HuH-7.5 (cell line): ENCODE measurements around the gene ADSL.
"Not testable (repeated sequence)": the region's sequence is repeated elsewhere in the genome, so short reads cannot be mapped to it uniquely, and the experiment has no call there.

Experiments used
- DNase-seq: peaks from one replicate; pipeline ENCODE4 v3.0.0; 2011; ENCODE audit warnings: low spot score

Gene ADSL

DNA sequence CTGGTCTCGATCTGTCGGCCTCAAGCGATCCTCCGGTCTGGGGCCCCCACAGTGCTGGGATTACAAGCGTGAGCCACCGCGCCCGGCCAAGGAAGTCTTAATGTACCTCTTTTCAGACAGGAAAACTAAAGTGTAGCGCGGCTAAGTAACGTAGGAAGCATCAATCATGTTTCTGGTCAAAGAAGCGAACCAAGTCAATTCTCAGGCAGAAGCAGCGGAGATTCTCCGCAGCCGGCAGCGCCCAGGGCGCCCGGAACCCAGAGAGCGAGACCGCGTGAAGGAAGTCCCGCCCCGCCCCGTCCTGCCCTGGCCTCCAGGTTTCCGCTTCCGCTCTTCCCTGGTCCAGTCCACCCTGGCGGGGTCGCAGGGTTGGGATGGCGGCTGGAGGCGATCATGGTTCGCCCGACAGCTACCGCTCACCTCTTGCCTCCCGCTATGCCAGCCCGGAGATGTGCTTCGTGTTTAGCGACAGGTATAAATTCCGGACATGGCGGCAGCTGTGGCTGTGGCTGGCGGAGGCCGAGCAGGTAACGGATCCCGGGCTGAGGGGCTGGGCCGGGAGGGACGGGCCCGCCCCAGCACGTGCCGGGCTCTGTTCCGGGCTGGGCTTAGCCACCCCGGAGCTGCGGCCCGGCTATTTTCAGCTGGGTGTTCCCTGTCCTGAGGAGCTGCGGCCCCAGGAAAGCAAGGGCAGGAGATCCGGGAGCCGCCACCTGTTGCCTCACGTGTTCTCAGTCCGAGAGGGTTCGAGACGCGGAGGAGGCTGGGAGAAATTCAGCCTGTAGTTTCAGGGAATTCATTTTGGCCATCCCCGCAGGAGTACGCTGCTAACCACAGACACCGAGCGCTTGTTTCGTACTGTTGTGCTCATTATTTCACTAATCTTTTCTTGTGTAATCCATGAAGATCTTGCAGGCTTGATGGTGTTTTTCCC lies at the start of gene ADSL:
Gene ADSL (plus strand): TSS at position 316 of the 934 bp plus-strand sequence. CDS start 59 bp downstream, at position 375.
- DNase-seq: peak; percentile 77

DNA sequence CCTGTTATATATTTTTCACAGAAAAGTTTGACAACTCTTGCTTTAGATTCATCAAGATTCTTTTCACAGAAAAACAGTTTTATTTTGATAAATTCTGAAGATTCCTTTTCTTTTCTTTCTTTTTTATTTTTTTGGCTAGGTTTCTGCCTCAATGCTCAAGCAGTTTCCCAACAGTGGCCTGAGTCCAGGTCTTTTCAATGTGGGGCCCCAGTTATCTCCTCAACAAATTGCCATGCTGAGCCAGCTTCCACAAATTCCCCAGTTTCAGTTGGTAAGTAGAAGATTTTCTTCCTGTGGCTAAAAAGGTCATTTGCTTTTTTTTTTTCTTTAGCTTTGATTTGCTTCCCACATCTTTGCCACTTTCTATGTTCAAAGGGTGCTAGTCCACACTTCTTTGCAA lies 46.0 kb upstream of the ADSL start:
- no peak for DNase-seq

DNA sequence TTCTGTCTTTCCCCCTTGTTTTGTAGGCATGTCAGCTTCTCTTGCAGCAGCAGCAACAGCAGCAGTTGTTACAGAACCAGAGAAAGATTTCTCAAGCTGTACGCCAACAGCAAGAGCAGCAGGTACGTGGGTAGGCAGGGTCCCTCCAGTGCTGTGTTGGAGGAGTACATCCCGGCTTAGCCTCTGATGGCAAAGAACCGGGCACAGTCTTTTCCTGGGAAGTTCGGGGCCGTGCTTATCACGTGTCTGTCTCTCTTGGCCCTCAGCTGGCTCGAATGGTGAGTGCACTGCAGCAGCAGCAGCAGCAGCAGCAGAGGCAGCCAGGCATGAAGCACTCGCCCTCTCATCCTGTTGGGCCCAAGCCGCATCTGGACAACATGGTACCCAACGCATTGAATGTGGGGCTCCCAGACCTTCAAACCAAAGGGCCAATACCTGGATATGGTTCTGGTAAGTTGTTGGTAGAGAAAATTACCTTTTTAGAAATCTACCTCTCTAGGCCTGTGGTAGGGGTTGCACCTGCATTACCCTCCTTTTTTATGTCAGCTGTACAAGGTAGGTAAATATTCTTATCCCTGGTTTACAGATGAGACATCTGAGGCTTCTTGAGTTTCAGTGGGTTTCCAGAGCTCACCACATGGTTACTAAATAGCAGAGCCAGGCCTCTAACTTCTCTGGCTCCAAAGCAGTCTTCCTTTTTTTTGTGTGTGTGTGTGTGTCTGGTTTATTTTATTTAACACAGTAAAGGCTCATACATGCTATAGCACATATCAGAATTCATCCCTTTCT lies 45.2 kb upstream of the ADSL start:
- no peak for DNase-seq

DNA sequence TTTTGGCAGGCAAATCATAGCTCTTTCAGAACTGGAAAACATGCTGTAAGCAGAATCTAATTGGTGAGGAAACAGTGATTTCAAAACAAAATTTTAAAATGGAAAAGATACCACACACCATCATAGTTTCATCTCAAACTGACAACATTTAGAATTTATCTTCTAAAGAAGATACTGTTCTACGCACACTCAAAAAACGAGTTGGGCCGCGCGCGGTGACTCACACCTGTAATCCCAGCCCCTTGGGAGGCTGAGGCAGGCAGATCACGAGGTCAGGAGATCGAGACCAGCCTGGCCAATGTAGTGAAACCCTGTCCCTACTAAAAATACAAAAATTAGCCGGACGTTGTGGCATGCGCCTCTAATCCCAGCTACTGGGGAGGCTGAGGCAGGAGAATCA lies 44.2 kb upstream of the ADSL start:
- DNase-seq: no peak

DNA sequence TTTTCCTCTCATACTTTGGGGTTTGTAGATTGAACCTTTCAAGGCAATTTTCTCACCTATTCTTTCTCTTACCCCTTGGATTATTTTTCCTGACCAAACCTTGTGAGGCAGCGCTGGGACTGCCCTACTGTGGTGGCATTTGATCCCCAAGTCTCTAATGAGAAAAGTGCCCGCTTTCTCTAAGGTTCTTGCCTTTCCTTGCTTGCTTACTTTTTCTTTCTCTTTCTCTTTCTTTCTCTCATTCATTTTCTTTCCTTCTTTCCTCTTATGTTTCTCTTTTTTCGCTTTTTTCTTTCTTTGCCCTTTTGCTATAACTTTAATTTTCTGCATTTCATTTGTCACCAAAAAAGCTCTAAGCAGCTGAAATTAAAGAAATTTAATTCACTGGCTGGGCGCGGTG lies 40.7 kb upstream of the ADSL start:
- DNase-seq: no peak

DNA sequence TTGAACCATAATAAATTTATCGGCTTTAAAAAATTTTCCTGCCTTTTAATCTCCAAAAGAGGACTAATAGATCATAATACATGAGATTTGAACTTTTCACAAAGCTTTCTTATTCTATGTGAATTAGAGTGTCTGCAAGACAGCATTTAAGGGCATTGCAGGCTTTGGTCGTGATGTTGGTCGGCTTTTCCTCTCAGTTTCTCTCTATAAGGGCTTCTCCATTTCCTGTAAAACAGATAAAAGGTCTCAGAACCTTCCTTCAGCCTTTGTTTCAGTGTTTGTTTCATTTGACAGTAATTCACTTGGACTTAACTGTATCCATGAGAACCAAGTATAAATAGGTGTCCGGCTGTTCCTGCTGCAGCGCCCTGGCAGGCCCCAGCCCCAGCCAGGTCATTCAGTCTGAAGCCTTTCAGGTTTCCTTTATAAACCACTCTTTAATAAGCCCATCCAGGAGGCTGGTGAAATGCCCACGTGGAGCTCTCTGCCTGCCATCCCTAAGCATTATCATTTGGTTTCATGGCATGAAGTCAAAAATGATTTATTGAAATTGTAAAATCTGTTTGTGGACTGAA lies 37.2 kb upstream of the ADSL start:
- no peak for DNase-seq

DNA sequence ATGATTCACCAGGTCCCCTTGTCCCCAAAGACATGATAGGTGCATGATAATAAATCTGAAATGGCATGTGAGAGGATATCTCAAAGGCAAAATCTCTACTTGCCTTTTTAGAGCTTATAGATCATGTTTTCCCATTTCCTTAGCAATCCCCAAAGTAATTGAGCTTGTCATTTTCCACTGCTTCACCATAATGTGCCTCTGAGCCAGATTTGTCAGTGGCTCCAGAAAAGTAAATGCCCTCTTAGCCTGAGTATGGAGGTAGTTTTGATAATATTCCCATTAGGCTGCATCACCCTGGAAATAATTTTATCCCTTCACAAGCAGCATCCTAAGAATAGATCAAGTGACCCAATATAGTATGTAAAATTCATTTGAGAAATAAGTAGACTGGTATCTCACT lies 36.7 kb upstream of the ADSL start:
- no peak for DNase-seq

DNA sequence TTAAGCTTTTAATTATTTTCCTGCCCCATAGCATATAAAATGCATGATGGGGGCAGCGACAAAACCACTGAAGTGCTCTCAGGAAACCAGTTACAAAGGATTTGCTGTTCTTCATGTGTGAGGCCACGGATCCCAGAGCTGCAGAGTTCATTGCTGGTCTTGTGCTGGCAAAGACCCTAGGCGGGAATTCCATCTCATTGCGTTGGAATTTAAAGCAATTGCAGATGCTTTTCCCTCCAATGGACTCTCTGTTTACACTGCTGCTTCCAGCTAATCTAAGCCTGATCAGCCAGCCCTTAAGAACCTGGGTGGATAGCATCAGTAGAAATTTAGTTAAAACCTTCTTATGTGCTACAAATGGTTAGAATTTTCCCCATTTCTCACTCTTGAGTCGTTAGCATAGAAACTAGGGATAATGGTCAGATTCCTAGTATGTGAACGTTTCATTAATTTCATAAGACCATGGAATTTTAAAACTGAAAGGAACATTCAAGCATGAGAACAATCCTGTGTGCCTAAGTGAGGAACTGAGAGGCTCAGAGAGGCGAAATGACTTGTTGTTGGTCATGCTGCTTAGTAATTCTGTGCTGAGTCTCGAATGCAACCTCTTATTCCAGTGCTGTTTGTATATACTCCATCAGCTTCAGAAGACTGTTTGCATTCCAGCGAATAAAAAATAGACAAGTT lies 36.1 kb upstream of the ADSL start:
- no peak for DNase-seq

DNA sequence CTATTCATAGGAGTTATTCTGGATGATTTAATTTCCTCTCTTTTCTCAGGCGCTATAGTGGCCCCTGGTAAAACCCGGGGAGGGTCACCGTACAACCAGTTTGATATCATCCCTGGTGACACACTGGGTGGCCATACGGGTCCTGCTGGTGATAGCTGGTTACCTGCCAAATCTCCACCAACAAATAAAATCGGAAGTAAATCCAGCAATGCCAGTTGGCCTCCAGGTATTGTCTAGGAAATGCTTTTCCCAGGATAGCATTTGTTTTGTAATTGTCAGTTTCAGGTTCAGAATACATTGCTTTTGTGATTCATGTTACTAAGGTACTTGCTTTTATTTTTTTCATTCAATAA lies 35.6 kb upstream of the ADSL start:
- DNase-seq: no peak

DNA sequence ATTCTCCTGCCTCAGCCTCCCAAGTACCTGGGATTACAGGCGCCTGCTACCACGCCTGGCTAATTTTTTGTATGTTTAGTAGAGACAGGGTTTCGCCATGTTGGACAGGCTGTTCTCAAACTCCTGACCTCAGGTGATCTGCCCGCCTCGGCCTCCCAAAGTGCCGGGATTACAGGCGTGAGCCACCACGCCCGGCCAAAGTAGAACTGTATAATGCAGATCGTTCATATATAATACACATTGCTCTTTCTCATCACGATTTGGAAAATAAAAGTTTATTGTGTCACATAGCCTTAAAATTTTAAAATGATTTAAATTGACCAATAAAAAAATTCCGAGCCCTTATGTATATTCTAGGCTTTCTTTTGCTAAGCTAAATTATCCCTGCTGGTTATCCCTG lies 34.7 kb upstream of the ADSL start:
- not testable (repeated sequence) for DNase-seq

DNA sequence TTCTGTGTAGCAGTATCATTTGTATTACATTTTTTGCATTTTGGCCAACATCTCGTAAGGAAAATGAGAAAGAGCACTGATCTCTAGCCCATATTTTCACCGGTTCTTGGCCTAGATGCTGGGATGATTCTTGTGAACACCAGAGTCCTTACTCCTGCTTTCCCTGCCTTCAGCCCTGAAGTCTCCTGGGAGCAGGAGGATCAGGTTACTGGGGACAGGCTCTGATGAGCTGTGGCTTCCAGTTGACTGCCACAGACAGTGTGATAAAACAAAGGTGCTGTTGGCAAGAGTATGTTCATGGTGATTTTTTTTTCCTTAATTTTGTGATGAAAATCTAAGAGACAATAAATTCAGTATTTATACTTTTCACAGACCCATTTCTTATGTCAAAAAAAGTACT lies 34.2 kb upstream of the ADSL start:
- no peak for DNase-seq

DNA sequence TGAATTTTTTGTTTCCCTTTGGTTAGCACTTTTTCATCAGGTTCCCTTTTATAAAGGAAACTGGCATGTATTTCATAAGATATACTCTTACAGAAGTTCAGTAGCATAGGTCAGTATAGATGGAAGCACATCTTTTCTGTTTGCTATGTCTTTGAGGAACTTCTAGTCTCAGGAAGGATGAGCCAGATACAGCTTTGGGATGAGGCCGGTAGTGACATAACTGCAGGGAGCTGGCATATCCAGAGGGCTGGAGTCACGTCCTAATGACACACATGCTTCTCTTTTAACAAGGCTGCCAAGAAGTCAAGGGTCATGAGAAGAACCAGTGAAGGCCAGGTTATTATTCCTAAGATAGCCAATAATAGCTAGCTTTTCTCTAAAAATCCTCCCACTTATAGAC lies 33.3 kb upstream of the ADSL start:
- DNase-seq: no peak

DNA sequence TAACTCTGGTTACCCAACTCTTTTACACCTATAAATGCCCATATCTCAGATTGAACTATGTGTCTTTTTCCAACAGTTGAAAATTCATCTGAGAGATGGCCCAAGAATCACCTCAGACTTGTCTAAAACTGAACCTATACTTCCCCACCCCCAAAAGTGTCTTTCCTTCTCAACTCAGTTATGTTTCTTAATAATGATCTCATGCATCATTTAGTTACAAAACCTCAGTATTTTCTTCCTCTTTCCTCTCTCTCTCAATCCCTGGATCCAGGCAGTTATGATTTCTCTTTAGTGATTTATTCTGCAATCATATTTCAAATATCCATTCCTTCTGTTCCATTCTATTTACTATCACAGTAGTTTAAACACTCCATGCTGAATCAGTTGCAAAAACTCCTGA lies 32.3 kb upstream of the ADSL start:
- no peak for DNase-seq

DNA sequence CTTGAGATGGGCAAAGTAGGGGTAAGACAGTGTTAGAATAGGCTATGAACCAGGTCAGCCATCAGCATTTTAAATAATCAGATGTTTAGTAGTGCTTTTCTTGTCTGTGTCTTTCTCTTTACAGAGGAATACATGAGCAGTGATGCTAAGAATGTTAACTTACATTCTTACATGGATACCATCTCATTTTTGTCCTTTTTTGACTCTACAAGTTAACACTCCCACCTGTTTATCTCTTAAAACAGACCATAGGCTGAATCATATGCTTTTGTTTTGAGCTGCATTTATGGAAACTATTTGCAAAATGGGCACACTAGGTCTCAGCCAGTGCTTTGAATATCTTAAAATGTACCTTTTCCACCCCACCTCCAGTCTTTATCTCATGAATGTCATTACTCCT lies 25.6 kb upstream of the ADSL start:
- DNase-seq: no peak

DNA sequence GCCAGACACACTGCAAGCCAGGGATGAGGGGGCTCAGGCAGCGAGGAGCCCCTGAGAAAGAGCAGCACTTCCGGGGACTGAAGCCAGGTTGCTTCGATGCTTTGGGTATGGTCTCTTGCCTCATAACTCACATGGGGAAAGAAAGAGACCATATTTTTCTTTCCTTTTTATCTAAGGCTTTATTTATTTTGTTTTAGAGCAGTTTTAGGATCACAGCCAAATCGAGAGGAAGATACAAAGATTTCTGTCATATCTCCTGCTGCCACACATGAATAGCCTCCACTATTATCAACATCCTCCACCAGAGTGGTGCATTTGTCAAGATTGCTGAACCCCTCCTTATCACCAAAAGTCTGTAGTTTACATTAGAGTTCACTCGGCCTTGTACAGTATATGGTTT lies 24.3 kb upstream of the ADSL start:
- DNase-seq: no peak

DNA sequence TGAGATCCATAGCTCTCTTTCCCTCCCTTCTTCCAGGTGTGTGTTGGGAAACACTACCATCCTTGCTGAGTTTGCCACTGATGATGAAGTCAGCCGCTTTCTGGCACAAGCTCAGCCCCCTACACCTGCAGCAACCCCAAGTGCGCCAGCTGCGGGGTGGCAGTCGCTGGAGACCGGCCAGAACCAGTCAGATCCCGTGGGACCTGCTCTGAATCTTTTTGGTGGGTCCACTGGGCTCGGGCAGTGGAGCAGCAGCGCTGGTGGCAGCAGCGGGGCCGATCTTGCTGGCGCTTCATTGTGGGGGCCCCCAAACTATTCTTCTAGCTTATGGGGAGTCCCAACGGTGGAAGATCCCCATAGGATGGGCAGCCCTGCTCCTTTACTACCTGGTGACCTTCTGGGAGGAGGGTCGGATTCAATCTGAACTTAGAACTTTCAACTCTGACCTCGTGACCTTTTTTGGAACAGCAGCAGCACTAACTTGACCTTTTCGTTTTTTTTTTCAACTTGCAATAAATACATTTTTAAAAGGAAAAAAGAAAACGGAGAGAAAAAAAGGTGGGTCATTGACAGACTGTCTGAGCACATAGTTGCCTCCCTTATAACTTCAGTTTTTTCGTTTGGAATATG lies 23.4 kb upstream of the ADSL start:
- DNase-seq: no peak

DNA sequence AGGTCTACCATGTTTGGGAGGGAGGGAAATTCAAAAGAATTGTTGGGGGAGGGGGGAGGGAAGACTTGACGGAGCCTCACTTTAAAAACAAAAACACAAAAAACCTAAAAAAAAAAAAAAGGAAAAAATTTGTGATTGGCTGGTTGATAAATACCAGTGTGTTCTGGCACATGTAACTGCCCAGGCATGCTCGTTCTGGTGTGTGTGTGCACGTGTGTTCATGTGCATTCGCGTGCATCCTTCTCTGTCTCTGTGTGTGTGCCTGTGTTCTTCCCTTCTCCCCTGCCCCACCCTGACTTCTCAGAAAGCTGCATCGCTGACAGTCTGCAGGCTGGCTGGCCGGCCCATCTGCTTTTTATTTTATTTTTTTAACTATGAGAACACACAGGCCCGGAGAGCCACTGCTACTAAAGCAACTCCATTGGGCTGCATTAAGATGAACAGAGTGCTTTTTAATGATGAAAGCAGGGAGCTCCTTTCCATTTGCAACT lies 22.6 kb upstream of the ADSL start:
- DNase-seq: no peak

DNA sequence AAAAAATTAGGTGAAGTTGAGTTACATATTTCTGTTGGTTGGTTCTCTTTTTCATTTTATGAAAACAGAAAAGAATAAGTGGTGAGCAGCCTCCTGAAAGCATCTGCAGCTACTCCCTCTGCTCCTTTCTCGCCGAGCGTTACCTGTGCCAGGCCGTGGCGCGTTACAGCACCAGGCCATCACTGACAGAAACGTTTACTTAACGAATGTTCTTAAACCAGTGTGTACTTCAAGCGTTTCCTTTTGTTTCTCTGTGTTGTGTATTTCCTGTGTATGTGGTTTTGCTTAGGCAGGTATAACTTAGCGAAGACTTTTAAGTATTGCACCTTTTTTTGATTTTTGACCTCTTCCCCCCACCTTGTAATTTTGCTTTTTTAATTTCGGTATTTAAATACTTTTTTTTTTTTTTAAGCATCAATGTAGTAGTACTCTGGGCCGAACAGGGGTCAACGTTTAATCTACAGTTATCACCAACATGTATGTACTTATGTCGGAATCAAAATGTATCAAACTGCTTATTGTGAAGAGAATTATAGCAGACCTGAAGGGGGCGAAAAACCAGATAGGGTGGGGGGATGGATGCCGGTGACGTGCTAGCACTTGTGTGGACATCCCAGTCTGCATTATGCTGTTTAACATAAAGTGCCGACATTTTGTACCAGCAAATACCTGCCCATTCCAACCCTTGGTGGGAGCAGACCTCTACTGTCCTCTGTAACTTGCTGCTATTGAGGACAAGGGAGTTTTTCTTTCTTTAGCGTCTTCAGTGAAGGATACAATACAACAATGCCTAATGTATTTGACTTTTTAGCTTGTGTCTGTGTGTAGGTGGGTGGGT lies 21.6 kb upstream of the ADSL start:
- DNase-seq: no peak

DNA sequence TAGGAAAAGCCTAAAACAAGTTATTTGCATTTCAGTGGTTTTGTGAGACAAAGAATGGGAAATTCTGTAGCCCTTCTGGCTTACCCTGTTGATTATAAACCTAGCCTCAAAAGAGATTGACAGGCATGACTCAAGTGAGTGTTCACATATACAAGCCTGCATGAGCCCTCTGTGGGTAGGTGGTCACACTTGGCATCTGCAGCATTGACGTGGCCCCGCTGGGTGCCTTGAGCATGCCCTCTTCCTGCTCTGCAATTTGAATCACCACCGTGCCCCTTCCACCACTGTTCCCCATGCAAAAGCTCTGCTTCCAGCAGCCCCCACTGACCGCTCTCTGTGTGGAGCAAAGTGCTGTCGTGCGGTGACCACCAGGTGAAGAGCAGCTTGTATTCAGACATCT lies 21.0 kb upstream of the ADSL start:
- DNase-seq: no peak

DNA sequence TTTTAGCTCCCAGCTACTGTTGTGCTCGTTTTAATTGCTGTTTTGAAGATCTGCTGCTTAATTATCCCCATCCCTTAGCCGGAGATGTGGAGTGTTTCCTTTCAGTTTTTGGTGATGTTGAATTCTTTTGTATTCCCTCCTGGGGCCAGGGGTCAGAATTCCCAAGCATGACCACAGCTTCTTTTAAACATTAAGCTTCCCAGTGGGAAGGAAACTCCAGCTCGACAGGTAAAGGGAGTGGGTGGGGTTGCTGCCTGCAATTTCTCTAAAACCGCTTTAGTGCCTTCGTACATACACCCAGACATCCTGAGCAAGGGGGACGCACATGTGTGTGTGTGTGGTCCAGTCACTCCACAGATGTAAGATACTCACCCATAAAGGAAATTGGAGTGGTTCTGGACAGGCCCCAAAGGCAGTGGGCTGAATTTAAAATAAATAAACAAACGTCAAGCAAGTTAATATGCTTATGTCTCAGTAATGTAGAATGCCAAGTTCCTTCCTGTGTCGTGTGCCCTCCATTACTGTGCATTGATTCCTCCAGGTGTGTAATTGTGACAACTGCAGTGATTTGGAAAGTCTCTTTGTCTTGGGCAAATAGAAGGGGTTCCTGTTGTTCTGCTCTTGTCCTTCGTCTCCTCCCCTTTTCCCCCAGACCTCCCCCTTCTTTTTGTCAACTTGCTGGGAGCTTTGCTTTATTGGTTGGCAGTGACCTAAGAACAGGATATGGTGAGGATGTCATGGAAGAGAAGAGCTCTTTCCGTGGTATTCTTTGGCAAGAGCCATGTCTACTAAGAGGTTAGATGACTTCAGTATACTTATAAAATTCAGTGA lies 19.2 kb upstream of the ADSL start:
- no peak for DNase-seq
